Common myeloid progenitor, CD34-positive (primary cell): ENCODE data around the gene PRKCA.

Experiments used
- CTCF ChIA-PET: fragments of 350-600 bp; sonication (Branson Sonifier 250); formaldehyde crosslinking; loops from one replicate; lab custom pipeline; 2021; ENCODE audit warnings: antibody characterized with exemption; lab: Charles Lee
- POLR2A ChIA-PET: fragments of 350-600 bp; sonication (Branson Sonifier 250); formaldehyde crosslinking; loops from one replicate; lab custom pipeline; 2021; ENCODE audit warnings: antibody characterized with exemption; lab: Charles Lee
- DNase-seq, 3 donors: peaks; one replicate each; pipeline versions ENCODE4 v3.0.0 to v3.0.0-alpha.2; 2013
- H3K27ac ChIP-seq, 2 experiments: 1 replicate in 1 of 2; 2 replicates in 1 of 2; pipeline ENCODE4 v1.7.0; 2013; ENCODE audit warnings: inconsistent platforms in 2 of 2, low read length in 2 of 2, mild to moderate bottlenecking in 2 of 2, low read depth in 1 of 2, moderate library complexity in 1 of 2; ENCODE audit not compliant: severe bottlenecking in 2 of 2, insufficient read depth in 1 of 2, poor library complexity in 1 of 2
- H3K27me3 ChIP-seq, 5 experiments: replicated peaks in 2 of 5; 1 replicate in 3 of 5; 2 replicates in 2 of 5; pipeline versions ENCODE4 v1.6.1 to v1.7.0; 2013; ENCODE audit warnings: low read length in 4 of 5, mild to moderate bottlenecking in 2 of 5, moderate library complexity in 2 of 5, inconsistent platforms in 1 of 5; ENCODE audit not compliant: insufficient read depth in 5 of 5, control insufficient read depth in 4 of 5
- H3K36me3 ChIP-seq, 4 experiments: 1 replicate in 2 of 4; 2 replicates in 2 of 4; pipeline versions ENCODE4 v1.6.1 to v1.7.0; 2013; ENCODE audit warnings: low read length in 3 of 4, control low read depth in 1 of 4, mild to moderate bottlenecking in 1 of 4; ENCODE audit not compliant: control insufficient read depth in 4 of 4, insufficient read depth in 4 of 4
- H3K4me1 ChIP-seq, 4 experiments: 1 replicate in 3 of 4; 2 replicates in 1 of 4; pipeline versions ENCODE4 v1.6.1 to v1.7.1; 2013; ENCODE audit warnings: low read length in 3 of 4, mild to moderate bottlenecking in 3 of 4, control low read depth in 1 of 4, inconsistent platforms in 1 of 4, moderate library complexity in 1 of 4; ENCODE audit not compliant: control insufficient read depth in 4 of 4, insufficient read depth in 4 of 4; ENCODE audit errors: control extremely low read depth in 1 of 4
- H3K4me3 ChIP-seq, 7 experiments: 1 replicate in 4 of 7; 2 replicates in 3 of 7; pipeline versions ENCODE4 v1.5.1 to v1.7.0; 2013; ENCODE audit warnings: mild to moderate bottlenecking in 7 of 7, low read length in 6 of 7, moderate library complexity in 6 of 7, inconsistent platforms in 2 of 7, low read depth in 2 of 7, control low read depth in 1 of 7; ENCODE audit not compliant: insufficient read depth in 4 of 7, control insufficient read depth in 1 of 7; ENCODE audit errors: extremely low read depth in 1 of 7
- H3K9me3 ChIP-seq, 5 experiments: 1 replicate in 4 of 5; 2 replicates in 1 of 5; pipeline versions ENCODE4 v1.6.1 to v1.7.1; 2013; ENCODE audit warnings: low read length in 4 of 5, mild to moderate bottlenecking in 2 of 5, inconsistent platforms in 1 of 5, low read depth in 1 of 5, moderate library complexity in 1 of 5; ENCODE audit not compliant: control insufficient read depth in 4 of 5, insufficient read depth in 2 of 5; ENCODE audit errors: control extremely low read depth in 1 of 5
- WGBS: methylation state at CpG from one replicate; pipeline ENCODE4 v1.1.5; 2013; ENCODE audit not compliant: insufficient coverage; 5-methylcytosine and 5-hydroxymethylcytosine counted together

The PRKCA gene

DNA sequence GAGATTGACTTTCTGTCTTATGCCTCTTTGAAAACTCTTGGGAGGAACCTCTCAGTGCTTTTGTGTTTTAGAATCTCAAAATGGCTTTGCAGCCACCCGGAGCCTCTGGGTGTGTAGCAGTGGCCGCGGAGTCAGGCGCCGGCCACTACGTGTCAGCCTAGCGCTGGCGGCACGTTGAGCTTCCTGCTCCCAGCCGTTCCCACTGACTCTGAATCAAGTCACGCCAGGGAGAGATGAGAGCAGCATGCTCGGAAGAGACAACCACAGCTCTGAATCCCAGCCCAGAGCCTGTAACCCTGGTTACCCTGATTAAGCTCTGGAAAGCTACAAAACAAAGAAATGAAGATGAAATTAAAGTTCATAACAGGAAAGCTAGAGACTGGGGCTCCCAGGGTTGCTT lies 435.1 kb downstream of the PRKCA start:
- no peaks in the 10 kb centered on the region for H3K9me3 ChIP-seq
- no peaks in the 10 kb centered on the region for H3K4me1 ChIP-seq
- no peak overlapping the region for H3K27ac ChIP-seq
- peak in 1 of 3 donors; percentile 7 for DNase-seq
- CTCF ChIA-PET, result interaction anchor here (3.1 kb wide), 1 partner anchor 10 kb away, joined by 17 read pairs; no protein-coding TSS in a partner anchor
- no peaks in the 10 kb centered on the region for H3K36me3 ChIP-seq
- H3K4me3 ChIP-seq, result peak overlapping the region in 1 of 7 experiments; percentile 7
- 74% methylated on average over 12 of the region's 12 CpGs for WGBS
- POLR2A ChIA-PET, result no interaction called here
- H3K27me3 ChIP-seq, result peaks cover 0 to 7% (median 0%) of the 10 kb centered on the region in 5 experiments

DNA sequence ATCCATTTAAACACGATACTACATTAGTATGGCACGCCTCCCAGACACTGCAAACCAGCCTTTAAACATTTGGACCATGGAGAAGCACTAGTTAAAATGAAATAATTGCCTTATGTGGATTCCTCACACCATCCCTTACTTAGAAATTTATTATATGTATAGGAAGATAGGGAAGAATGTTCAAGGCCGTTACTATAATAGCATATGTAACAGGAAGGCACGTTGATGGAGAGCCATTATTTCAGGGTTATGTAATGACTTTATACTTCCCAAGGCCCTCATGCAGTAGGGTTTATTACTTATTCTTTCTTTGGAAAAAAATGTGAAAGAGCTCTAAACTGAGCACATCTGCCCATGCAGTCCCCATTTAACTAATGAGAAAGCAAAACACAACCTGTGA lies 435.9 kb downstream of the PRKCA start:
- no peaks in the 10 kb centered on the region for H3K36me3 ChIP-seq
- 93% methylated on average over 2 of the region's 4 CpGs for WGBS
- POLR2A ChIA-PET, result no interaction called here
- CTCF ChIA-PET, result interaction anchor here (3.1 kb wide), 1 partner anchor 10 kb away, joined by 17 read pairs; no protein-coding TSS in a partner anchor
- no peaks in the 10 kb centered on the region for H3K4me1 ChIP-seq
- H3K27me3 ChIP-seq, result peaks cover 0 to 7% (median 0%) of the 10 kb centered on the region in 5 experiments
- H3K9me3 ChIP-seq, result no peaks in the 10 kb centered on the region
- no peak overlapping the region for H3K27ac ChIP-seq
- no peak for DNase-seq
- H3K4me3 ChIP-seq, result no peak overlapping the region

DNA sequence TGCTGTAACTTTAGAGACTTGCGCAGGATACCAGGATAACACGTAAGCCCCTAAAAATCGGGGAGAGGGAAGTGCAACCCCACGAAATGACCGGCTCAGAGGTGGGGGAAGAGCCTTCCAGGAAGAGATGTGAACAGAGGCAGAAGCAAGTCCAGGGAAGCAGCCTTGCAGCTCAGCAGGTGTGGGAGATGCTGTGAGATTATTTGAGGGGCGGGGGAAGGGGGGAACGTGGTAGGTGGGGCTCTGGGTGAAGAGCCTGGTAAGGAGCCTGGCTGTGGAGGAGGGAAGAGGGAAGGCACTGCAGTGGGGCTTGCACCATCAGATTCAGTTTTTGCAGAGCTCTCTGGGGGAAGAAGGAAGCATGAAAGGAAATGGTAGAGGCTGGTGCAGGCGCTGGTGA lies 437.1 kb downstream of the PRKCA start:
- no peaks in the 10 kb centered on the region for H3K9me3 ChIP-seq
- H3K4me1 ChIP-seq, result no peaks in the 10 kb centered on the region
- H3K4me3 ChIP-seq, result no peak overlapping the region
- no peak overlapping the region for H3K27ac ChIP-seq
- 69% methylated on average over 6 of the region's 8 CpGs for WGBS
- peaks cover 0 to 7% (median 0%) of the 10 kb centered on the region in 5 experiments for H3K27me3 ChIP-seq
- ChIA-PET POLR2A (no interaction called here), CTCF (interaction anchor here (3.1 kb wide), 1 partner anchor 12 kb away, joined by 17 read pairs; no protein-coding TSS in a partner anchor)
- DNase-seq, result peak in 1 of 3 donors; percentile 3
- no peaks in the 10 kb centered on the region for H3K36me3 ChIP-seq

DNA sequence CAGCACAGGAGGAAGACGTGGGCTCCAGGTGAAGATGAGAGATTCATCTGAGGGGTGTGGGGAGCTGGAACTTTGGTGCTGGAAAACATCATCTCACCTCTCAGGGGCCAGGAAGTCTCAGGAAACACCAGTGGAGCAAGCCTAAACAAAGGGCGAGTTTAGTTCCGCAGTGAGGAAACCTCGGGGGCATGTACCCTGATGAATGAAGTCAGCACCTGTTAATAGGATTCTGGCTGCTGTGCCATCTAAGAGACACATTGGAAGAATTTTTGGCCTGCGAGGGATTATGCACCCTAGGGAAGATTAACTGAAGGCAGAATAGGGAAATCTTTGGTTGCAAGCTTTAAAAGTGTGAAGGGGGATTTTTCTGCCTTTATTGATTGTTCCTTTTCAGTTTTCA lies 437.8 kb downstream of the PRKCA start:
- WGBS, result 94% methylated on average over 5 of the region's 5 CpGs
- H3K36me3 ChIP-seq, result no peaks in the 10 kb centered on the region
- ChIA-PET CTCF (interaction anchor here (1.5 kb wide), 1 partner anchor 14 kb away, joined by 3 read pairs; no protein-coding TSS in a partner anchor), POLR2A (no interaction called here)
- peaks cover 0 to 7% (median 0%) of the 10 kb centered on the region in 5 experiments for H3K27me3 ChIP-seq
- DNase-seq, result no peak
- H3K27ac ChIP-seq, result no peak overlapping the region
- no peak overlapping the region for H3K4me3 ChIP-seq
- H3K9me3 ChIP-seq, result no peaks in the 10 kb centered on the region
- no peaks in the 10 kb centered on the region for H3K4me1 ChIP-seq

DNA sequence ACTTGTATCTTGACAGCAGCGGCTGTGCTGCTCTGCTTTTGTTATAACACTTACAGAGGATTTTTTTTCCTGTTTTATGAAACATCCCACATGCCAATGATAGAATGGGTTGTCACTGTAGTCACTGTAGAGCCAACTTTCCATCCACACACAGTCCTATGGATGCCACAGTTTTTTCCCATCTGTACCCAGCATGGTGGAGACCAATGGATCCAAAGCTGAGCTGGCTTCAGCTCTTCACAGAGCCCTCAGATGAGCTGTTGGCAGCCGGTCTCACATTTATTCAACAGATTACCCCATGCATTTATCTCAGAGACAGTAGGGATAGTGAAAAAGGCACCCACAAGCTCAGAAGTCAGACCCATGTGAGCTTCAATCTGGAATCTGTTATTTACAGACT lies 441.1 kb downstream of the PRKCA start:
- H3K4me1 ChIP-seq, result no peaks in the 10 kb centered on the region
- no peak for DNase-seq
- no peaks in the 10 kb centered on the region for H3K36me3 ChIP-seq
- H3K4me3 ChIP-seq, result no peak overlapping the region
- H3K9me3 ChIP-seq, result no peaks in the 10 kb centered on the region
- H3K27ac ChIP-seq, result no peak overlapping the region
- POLR2A ChIA-PET, result no interaction called here
- CTCF ChIA-PET, result interaction anchor here (1.0 kb wide), 1 partner anchor 11 kb away, joined by 3 read pairs; no protein-coding TSS in a partner anchor
- H3K27me3 ChIP-seq, result peaks cover 0 to 7% (median 0%) of the 10 kb centered on the region in 5 experiments
- WGBS, result no CpG with 5 or more reads among the region's 2 CpGs

DNA sequence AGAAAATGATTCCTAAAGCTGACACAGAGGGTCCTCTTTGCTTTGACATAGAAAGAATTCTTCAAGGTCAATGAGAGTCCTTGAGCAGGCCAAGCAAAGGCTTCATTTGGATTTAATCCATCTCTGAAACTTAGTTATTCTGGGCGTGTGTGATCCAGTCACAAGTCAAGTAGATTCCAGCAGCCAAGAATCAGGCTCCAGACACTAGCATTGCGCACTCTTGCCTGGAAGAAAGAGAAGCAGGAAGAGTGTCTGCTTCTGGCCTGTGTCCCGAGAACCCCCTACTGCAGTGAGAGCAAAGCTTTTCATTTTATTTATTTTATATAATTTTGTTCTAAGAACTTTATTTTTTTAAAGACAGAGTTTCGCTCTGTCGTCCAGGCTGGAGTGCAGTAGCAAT lies 444.3 kb downstream of the PRKCA start:
- H3K27ac ChIP-seq, result no peak overlapping the region
- ChIA-PET POLR2A (no interaction called here), CTCF (no interaction called here)
- 89% methylated on average over 1 of the region's 5 CpGs for WGBS
- DNase-seq, result no peak
- H3K36me3 ChIP-seq, result no peaks in the 10 kb centered on the region
- H3K27me3 ChIP-seq, result peaks cover 0 to 4% (median 3%) of the 10 kb centered on the region in 5 experiments
- no peaks in the 10 kb centered on the region for H3K9me3 ChIP-seq
- no peaks in the 10 kb centered on the region for H3K4me1 ChIP-seq
- H3K4me3 ChIP-seq, result no peak overlapping the region

DNA sequence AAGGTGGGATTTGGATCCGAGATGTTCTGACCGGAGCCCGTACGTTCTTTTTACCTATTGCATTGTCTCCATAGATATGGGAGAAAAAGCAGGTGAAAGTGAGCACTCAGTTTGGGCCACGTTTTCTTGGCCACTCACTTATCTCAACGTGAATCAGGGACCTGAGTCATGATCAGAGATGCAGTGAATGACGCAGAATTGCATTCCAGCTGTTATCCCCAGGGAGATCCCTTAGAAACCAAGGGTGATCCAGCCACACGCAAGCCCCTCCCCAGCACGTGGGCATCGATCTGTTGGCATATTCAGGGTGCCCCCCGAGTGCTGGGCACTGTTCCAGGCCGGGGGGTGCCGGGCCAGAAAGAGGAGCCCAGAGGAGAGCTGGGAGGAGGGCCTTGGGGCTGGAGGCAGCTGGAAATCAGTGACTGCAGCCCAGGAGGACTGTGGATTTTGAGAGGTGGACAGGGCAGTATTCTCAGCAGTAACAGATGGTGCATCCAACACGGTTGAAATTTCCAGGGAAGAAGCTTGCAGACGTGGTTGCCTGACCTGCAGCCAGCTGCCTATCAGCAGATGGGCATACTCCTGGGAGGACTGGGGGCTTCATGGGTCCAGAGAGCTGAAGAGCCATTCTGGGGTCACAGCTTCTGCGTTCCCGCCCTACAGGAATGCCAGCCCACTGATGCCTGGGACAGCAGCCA lies 445.3 kb downstream of the PRKCA start:
- Histone ChIP-seq H3K27ac (no peak overlapping the region), H3K4me3 (no peak overlapping the region), H3K4me1 (no peaks in the 10 kb centered on the region), H3K9me3 (no peaks in the 10 kb centered on the region), H3K27me3 (peaks cover 0 to 4% (median 0%) of the 10 kb centered on the region in 5 experiments), H3K36me3 (no peaks in the 10 kb centered on the region)
- ChIA-PET CTCF (no interaction called here), POLR2A (no interaction called here)
- no peak for DNase-seq
- 90% methylated on average over 15 of the region's 17 CpGs for WGBS
